PFSK-1 (cell line): ENCODE measurements around the gene NAV2.

Experiments used
- POLR2AphosphoS5 ChIP-seq: IDR thresholded peaks from 2 replicates; pipeline ENCODE4 v1.6.1; 2012; ENCODE audit warnings: low read depth, mild to moderate bottlenecking, control low read depth, low read length, moderate library complexity
- REST ChIP-seq, 2 experiments: IDR thresholded peaks; 2 replicates each; pipeline versions ENCODE4 v1.6.1 to v1.8.0; 2011 to 2012; ENCODE audit warnings: low read depth in 2 of 2, low read length in 2 of 2, control low read depth in 1 of 2, inconsistent platforms in 1 of 2, mild to moderate bottlenecking in 1 of 2, moderate library complexity in 1 of 2; ENCODE audit not compliant: insufficient read depth in 1 of 2
- SIN3A ChIP-seq: IDR thresholded peaks from 2 replicates; pipeline ENCODE4 v1.6.1; 2012; ENCODE audit warnings: mild to moderate bottlenecking, low read length, moderate library complexity, borderline replicate concordance; ENCODE audit not compliant: insufficient read depth
- TAF1 ChIP-seq: IDR thresholded peaks from 2 replicates; pipeline ENCODE4 v1.6.1; 2012; ENCODE audit warnings: low read length, control low read depth, borderline replicate concordance; ENCODE audit not compliant: insufficient read depth

GRCh38 chr11:19995145-19995544 lies 282.5 kb downstream of the NAV2 start:
- TF ChIP-seq REST (IDR thresholded peaks at IDR 0.05; ENCODE audit: insufficient read depth in 1 of 2, low read depth in 2 of 2, low read length in 2 of 2) = no peak
- TF ChIP-seq POLR2AphosphoS5 = no peak
- TF ChIP-seq TAF1 = no peak
- no peak for TF ChIP-seq SIN3A
